HepG2 (cell line): Measurements from ENCODE around the gene PCSK5. TPM values are rescaled to one million over a fixed set of nuclear protein-coding genes. Genes with fewer than 3 reads are reported as not detected.
"Not testable (repeated sequence)": the region's sequence is repeated elsewhere in the genome, so short reads cannot be mapped to it uniquely, and the experiment has no call there.

Experiments
- ATAC-seq: fragments of 200-7000 bp; cut with Tn5 transposase; 3 replicates; pipeline ENCODE4 v1.9.1; 2020; ENCODE audit warnings: mild to moderate bottlenecking, moderate library complexity
- BruUV-seq: library from RNA; stranded (reverse); fragments of 400-500 nt; replicated peaks from 2 replicates; lab custom pipeline; 2021; lab: Mats Ljungman, UMichigan
- CTCF ChIA-PET: fragments of 300-600 bp; formaldehyde crosslinking; extraction: SDS; loops from one replicate; lab custom pipeline; 2021; ENCODE audit warnings: low total read pairs, inconsistent platforms, low intra/inter-chr PET ratio; lab: Yijun Ruan, JAX
- POLR2A ChIA-PET: fragments of 350-600 bp; sonication (Branson Sonifier 250); formaldehyde crosslinking; loops from one replicate; lab custom pipeline; 2020; ENCODE audit warnings: antibody characterized with exemption, inconsistent platforms; lab: Yijun Ruan, JAX
- DNase-seq: peaks from one replicate; pipeline ENCODE4 v3.0.0-alpha.2; 2015; ENCODE audit warnings: low spot score
- FAIRE-seq: peaks from 3 replicates; lab custom pipeline; 2011; peaks lifted over from hg19 to GRCh38; lab: Jason Lieb, UNC
- H2AFZ ChIP-seq: one replicate; pipeline ENCODE4 v1.6.1; 2011; ENCODE audit warnings: low read length, inconsistent platforms
- H3K27ac ChIP-seq: fragments of 300-600 bp; 3 replicates; pipeline ENCODE4 v1.8.0; 2011; ENCODE audit warnings: mixed run types, mild to moderate bottlenecking, mixed read lengths, low read length, inconsistent platforms; ENCODE audit not compliant: insufficient read depth; ENCODE audit errors: extremely low read length
- H3K27me3 ChIP-seq, 2 experiments: fragments of 200-600 bp in 1 of 2; 2 replicates in 1 of 2; 3 replicates in 1 of 2; pipeline versions ENCODE4 v1.6.0 to v1.8.0; 2011; ENCODE audit warnings: low read length in 2 of 2, mild to moderate bottlenecking in 2 of 2, moderate library complexity in 2 of 2, inconsistent platforms in 1 of 2; ENCODE audit not compliant: insufficient read depth in 2 of 2, control insufficient read depth in 1 of 2
- H3K36me3 ChIP-seq, 2 experiments: fragments of 200-600 bp in 1 of 2; replicated peaks in 1 of 2; 2 replicates in 1 of 2; 3 replicates in 1 of 2; pipeline versions ENCODE4 v1.5.1 to v1.8.0; 2011; ENCODE audit warnings: low read length in 2 of 2, inconsistent platforms in 1 of 2; ENCODE audit not compliant: insufficient read depth in 2 of 2, control insufficient read depth in 1 of 2
- H3K4me1 ChIP-seq: 2 replicates; pipeline ENCODE4 v1.5.1; 2012; ENCODE audit warnings: low read length, inconsistent platforms; ENCODE audit not compliant: insufficient read depth
- H3K4me2 ChIP-seq: 2 replicates; pipeline ENCODE4 v1.6.0; 2011; ENCODE audit warnings: low read depth, low read length, inconsistent platforms
- H3K4me3 ChIP-seq, 3 experiments: fragments of 200-600 bp in 1 of 3; sonication (generic), shearing (Covaris generic) in 1 of 3; replicated peaks in 1 of 3; 2 replicates each; pipeline ENCODE4 v1.5.1; 2011 to 2016; ENCODE audit warnings: low read length in 3 of 3, inconsistent platforms in 2 of 3, low read depth in 2 of 3, mild to moderate bottlenecking in 2 of 3, control low read depth in 1 of 3, mixed read lengths in 1 of 3; ENCODE audit not compliant: insufficient read depth in 1 of 3
- H3K79me2 ChIP-seq: one replicate; pipeline ENCODE4 v1.6.1; 2011; ENCODE audit warnings: low read length, inconsistent platforms; ENCODE audit not compliant: insufficient read depth
- H3K9ac ChIP-seq: 2 replicates; pipeline ENCODE4 v1.6.0; 2011; ENCODE audit warnings: mild to moderate bottlenecking, low read depth, low read length, inconsistent platforms; ENCODE audit not compliant: insufficient read depth
- H3K9me3 ChIP-seq: 2 replicates; pipeline ENCODE4 v1.5.1; 2012; ENCODE audit warnings: mild to moderate bottlenecking, low read length
- H4K20me1 ChIP-seq: 2 replicates; pipeline ENCODE4 v1.6.0; 2011; ENCODE audit warnings: inconsistent platforms, mild to moderate bottlenecking, low read length, moderate library complexity; ENCODE audit not compliant: insufficient read depth
- ARID5B ChIP-seq: IDR thresholded peaks from 2 replicates; pipeline ENCODE4 v1.4.0; 2020; ENCODE audit warnings: mild to moderate bottlenecking, missing genetic modification reagents
- ARNTL ChIP-seq: sonication (generic); formaldehyde crosslinking; IDR thresholded peaks from 2 replicates; pipeline ENCODE4 v1.4.0; 2020; ENCODE audit warnings: mild to moderate bottlenecking, missing genetic modification reagents
- CEBPG ChIP-seq: IDR thresholded peaks from 2 replicates; pipeline ENCODE4 v1.6.1; 2016
- HNF1B ChIP-seq: sonication (generic); formaldehyde crosslinking; IDR thresholded peaks from 2 replicates; pipeline ENCODE4 v1.5.1; 2020; ENCODE audit warnings: mild to moderate bottlenecking, moderate library complexity, missing genetic modification reagents
- MIXL1 ChIP-seq: IDR thresholded peaks from 2 replicates; pipeline ENCODE4 v1.6.1; 2016
- MLX ChIP-seq: IDR thresholded peaks from 2 replicates; pipeline ENCODE4 v1.6.1; 2016
- NR2C2 ChIP-seq: sonication (generic); formaldehyde crosslinking; IDR thresholded peaks from 2 replicates; pipeline ENCODE4 v1.4.0; 2020; ENCODE audit warnings: missing genetic modification reagents, mild to moderate bottlenecking, moderate library complexity, borderline replicate concordance
- NR2F6 ChIP-seq, 2 experiments: IDR thresholded peaks; 2 replicates each; pipeline ENCODE4 v1.6.1; 2016; ENCODE audit warnings: antibody characterized with exemption in 1 of 2, mild to moderate bottlenecking in 1 of 2
- PAXIP1 ChIP-seq: sonication (generic); formaldehyde crosslinking; conservative IDR thresholded peaks from 2 replicates; pipeline ENCODE4 v1.4.0; 2020; ENCODE audit warnings: mild to moderate bottlenecking, missing genetic modification reagents, moderate library complexity
- RXRB ChIP-seq: IDR thresholded peaks from 2 replicates; pipeline ENCODE4 v1.6.1; 2016; ENCODE audit warnings: borderline replicate concordance, missing genetic modification reagents, missing compliant biosample characterization
- SALL1 ChIP-seq: sonication (generic); formaldehyde crosslinking; IDR thresholded peaks from 2 replicates; pipeline ENCODE4 v1.8.0; 2022; ENCODE audit warnings: mild to moderate bottlenecking, missing genetic modification reagents
- SOX5 ChIP-seq: IDR thresholded peaks from 2 replicates; pipeline ENCODE4 v1.6.1; 2016; ENCODE audit warnings: borderline replicate concordance
- ZBTB20 ChIP-seq: sonication (generic); formaldehyde crosslinking; IDR thresholded peaks from 2 replicates; pipeline ENCODE4 v1.8.1; 2023; ENCODE audit warnings: missing genetic modification reagents, low read depth, mild to moderate bottlenecking, borderline replicate concordance
- WGBS: methylation state at CpG from one replicate; pipeline ENCODE4 v1.1.6; 2017; ENCODE audit warnings: low lambda C conversion rate; 5-methylcytosine and 5-hydroxymethylcytosine counted together
- in situ Hi-C: cut with HindIII; loops from 2 replicates; pipeline ENCODE4 v1.10.0; 2017; ENCODE audit warnings: low pct_unique_long_range_greater_than_20kb; ENCODE audit not compliant: extremely low pct_ligation_motif_present
- intact Hi-C: fragments of 100-400 bp; cut with micrococcal nuclease; formaldehyde crosslinking; loops from one replicate; pipeline ENCODE4 v1.10.0; 2022; ENCODE audit not compliant: unreplicated experiment
- polyA plus RNA-seq, 8 experiments: library from polyadenylated mRNA; depleted of rRNA in 3 of 8; stranded (reverse) in 7 of 8; unstranded in 1 of 8; fragments of >200 nt; fragmentation: Illumina TruSeq in 4 of 8; extraction: Trizol in 4 of 8; gene quantifications; 2 replicates each; pipeline versions ENCODE4 v1.2.1 to v1.2.3, GENCODE V29; 2011 to 2016; ENCODE audit warnings: low read depth in 4 of 8, missing spikeins in 1 of 8, mixed read lengths in 1 of 8; ENCODE audit not compliant: insufficient read depth in 1 of 8
- total RNA-seq, 5 experiments: library from RNA; depleted of rRNA; stranded (reverse); fragments of >200 nt; fragmentation: Illumina TruSeq; extraction: Trizol; gene quantifications; 2 replicates each; pipeline ENCODE4 v1.2.3, GENCODE V29; 2016; ENCODE audit warnings: low read depth in 1 of 5

Gene PCSK5
- total and polyA plus RNA-seq, 2 of the 13 experiments (the other 11 are each of a cell fraction or from before 2014, with no cell fraction given), result 0.55 to 0.66 TPM

- H3K9me3 ChIP-seq, H4K20me1 ChIP-seq, H3K9ac ChIP-seq, intact Hi-C loops, FAIRE-seq, H3K27ac ChIP-seq, H3K79me2 ChIP-seq, H3K27me3 ChIP-seq, in situ Hi-C loops, BruUV-seq, CTCF ChIA-PET, H3K36me3 ChIP-seq: not testable (repeated sequence)
- H3K4me1 ChIP-seq, result peaks cover 44% of the 10 kb centered on the region
- POLR2A ChIA-PET, result interaction anchor here (1.4 kb wide), 1 partner anchor 32 kb away, joined by 4 read pairs; the partner anchor contains the start of gene RFK
- H3K4me3 ChIP-seq, result peak overlapping the region in 1 of 3 experiments; percentile 31; a peak in 1 of 6 replicates
- ATAC-seq (peak; percentile 47; the same call in 2 of the 3 replicates), DNase-seq (peak; percentile 16)
- WGBS, result 19% methylated on average over 13 of the region's 16 CpGs
- peak overlapping the region; percentile 38 for H2AFZ ChIP-seq
- TF ChIP-seq SOX5 (peak; percentile 33; the same call in 1 of the 2 replicates), RXRB (0 out of 2 replicates have a peak, but pooled peaks have one; percentile 28), NR2F6 (IDR thresholded peaks at IDR 0.05) (peak; percentile 74), NR2F6 (CRISPR knock-in tag; IDR thresholded peaks at IDR 0.05) (peak; percentile 81), SALL1 (CRISPR knock-in tag) (peak; percentile 65), HNF1B (CRISPR knock-in tag) (0 out of 2 replicates have a peak, but pooled peaks have one; percentile 26), NR2C2 (CRISPR knock-in tag) (peak; percentile 24; the same call in 1 of the 2 replicates), MLX (CRISPR knock-in tag) (peak; percentile 96), ARID5B (CRISPR knock-in tag) (peak; percentile 49; the same call in 1 of the 2 replicates), CEBPG (peak; percentile 47; the same call in 1 of the 2 replicates), ARNTL (peak; percentile 69; the same call in 1 of the 2 replicates), PAXIP1 (CRISPR knock-in tag) (0 out of 2 replicates have a peak, but pooled peaks have one; percentile 45), MIXL1 (CRISPR knock-in tag) (0 out of 2 replicates have a peak, but pooled peaks have one; percentile 23), ZBTB20 (peak; percentile 86; the same call in 1 of the 2 replicates)
- H3K4me2 ChIP-seq, result peak overlapping the region; percentile 55
Measured at GRCh38 chr9:76362332-76363031, 472.0 kb downstream of the PCSK5 start.
